ENCODE data around the gene SHB. TPM values are rescaled to one million over a fixed set of nuclear protein-coding genes. Genes with fewer than 3 reads are reported as not detected.

The SHB gene
- total RNA-seq, 1 experiment from 2014 or later: 23.8 TPM

GRCh38 chr9:38112456-38112855 is 43.4 kb upstream of the SHB start:
- Histone ChIP-seq H3K9me2 (ENCODE audit: insufficient read depth) (no peaks in the 10 kb centered on the region), H3K9me3 (ENCODE audit: insufficient read depth, low read depth) (no peaks in the 10 kb centered on the region), H4K20me1 (ENCODE audit: insufficient read depth) (no peaks in the 10 kb centered on the region), H3K4me2 (no peak overlapping the region), H3K36me3 (ENCODE audit: low read depth) (no peaks in the 10 kb centered on the region), H3K4me3 (no peak overlapping the region), H3F3A (ENCODE audit: insufficient read depth, low read depth) (no peaks in the 10 kb centered on the region), H3K79me2 (ENCODE audit: low read depth) (no peaks in the 10 kb centered on the region), H3K4me1 (replicated peaks; ENCODE audit: insufficient read depth) (no peaks in the 10 kb centered on the region), H2AFZ (no peak overlapping the region), H3K27ac (no peak overlapping the region), H3K27me3 (ENCODE audit: insufficient read depth, low read depth) (no peaks in the 10 kb centered on the region)
- DNase-seq: no peak
- TF ChIP-seq EZH2 (IDR thresholded peaks at IDR 0.05; ENCODE audit: low read depth) (no peak), CTCF (conservative IDR thresholded peaks at IDR 0.05) (no peak)
- intact Hi-C loops (cut with micrococcal nuclease; ENCODE audit: unreplicated experiment): no loop called here
- BruUV-seq (replicated peaks): no TSS peak
- CTCF ChIA-PET: no interaction called here
- POLR2A ChIA-PET (ENCODE audit: unreplicated experiment): no interaction called here

- no peaks in the 10 kb centered on the region for H3K36me3 ChIP-seq (ENCODE audit: low read depth)
- BruUV-seq (replicated peaks): no TSS peak
- TF ChIP-seq EZH2 (IDR thresholded peaks at IDR 0.05; ENCODE audit: low read depth): no peak
- TF ChIP-seq CTCF (conservative IDR thresholded peaks at IDR 0.05): no peak
- no peaks in the 10 kb centered on the region for H3K79me2 ChIP-seq (ENCODE audit: low read depth)
- no peaks in the 10 kb centered on the region for H3K4me1 ChIP-seq (replicated peaks; ENCODE audit: insufficient read depth)
- no peak overlapping the region for H3K4me2 ChIP-seq
- no peaks in the 10 kb centered on the region for H3F3A ChIP-seq (ENCODE audit: insufficient read depth, low read depth)
- ChIA-PET POLR2A (ENCODE audit: unreplicated experiment) (no interaction called here), CTCF (no interaction called here)
- intact Hi-C loops (cut with micrococcal nuclease; ENCODE audit: unreplicated experiment): no loop called here
- no peaks in the 10 kb centered on the region for H3K9me3 ChIP-seq (ENCODE audit: insufficient read depth, low read depth)
- H3K27me3 ChIP-seq (ENCODE audit: insufficient read depth, low read depth): no peaks in the 10 kb centered on the region
- H3K9me2 ChIP-seq (ENCODE audit: insufficient read depth): no peaks in the 10 kb centered on the region
- no peak overlapping the region for H2AFZ ChIP-seq
- no peak overlapping the region for H3K27ac ChIP-seq
- no peak for DNase-seq
- H3K4me3 ChIP-seq: no peak overlapping the region
- H4K20me1 ChIP-seq (ENCODE audit: insufficient read depth): no peaks in the 10 kb centered on the region
These were observed 43.0 kb upstream of the SHB start for GRCh38 chr9:38112049-38112448.

- H3K36me3 ChIP-seq (ENCODE audit: low read depth): no peaks in the 10 kb centered on the region
- ChIA-PET POLR2A (ENCODE audit: unreplicated experiment) (no interaction called here), CTCF (no interaction called here)
- no peak for DNase-seq
- no TSS peak for BruUV-seq (replicated peaks)
- H3K9me2 ChIP-seq (ENCODE audit: insufficient read depth): no peaks in the 10 kb centered on the region
- H3K4me2 ChIP-seq: no peak overlapping the region
- H4K20me1 ChIP-seq (ENCODE audit: insufficient read depth): no peaks in the 10 kb centered on the region
- peaks cover 5% of the 10 kb centered on the region; the same call in 1 of the 2 replicates for H3K4me1 ChIP-seq (replicated peaks; ENCODE audit: insufficient read depth)
- no peak overlapping the region for H3K27ac ChIP-seq
- no peak overlapping the region for H3K4me3 ChIP-seq
- no peaks in the 10 kb centered on the region for H3K9me3 ChIP-seq (ENCODE audit: insufficient read depth, low read depth)
- H3K27me3 ChIP-seq (ENCODE audit: insufficient read depth, low read depth): no peaks in the 10 kb centered on the region
- TF ChIP-seq CTCF (conservative IDR thresholded peaks at IDR 0.05) (no peak), EZH2 (IDR thresholded peaks at IDR 0.05; ENCODE audit: low read depth) (no peak)
- H3F3A ChIP-seq (ENCODE audit: insufficient read depth, low read depth): no peaks in the 10 kb centered on the region
- no peaks in the 10 kb centered on the region for H3K79me2 ChIP-seq (ENCODE audit: low read depth)
- H2AFZ ChIP-seq: no peak overlapping the region
- intact Hi-C loops (cut with micrococcal nuclease; ENCODE audit: unreplicated experiment): no loop called here
These were observed 41.4 kb upstream of the SHB start for GRCh38 chr9:38110476-38110875.
